ENCODE results near the gene MRPS35.
"Not testable (repeated sequence)": the region's sequence is repeated elsewhere in the genome, so short reads cannot be mapped to it uniquely, and the experiment has no call there.

MRPS35 gene

GRCh38 chr12:27709212-27709931, 1.3 kb upstream of the MRPS35 start:
- DNase-seq (ENCODE audit: low read depth, low spot score) = no peak

- peak; percentile 24 for DNase-seq (ENCODE audit: low read depth, low spot score)
Observed at GRCh38 chr12:27709932-27710591, 570 bp upstream of the MRPS35 start.

GRCh38 chr12:27711317-27711682, 668 bp downstream of the MRPS35 start:
- DNase-seq (ENCODE audit: low read depth, low spot score) = no peak

GRCh38 chr12:27711967-27712366, 1.3 kb downstream of the MRPS35 start:
- DNase-seq (ENCODE audit: low read depth, low spot score) = no peak

- no peak for DNase-seq (ENCODE audit: low read depth, low spot score)
Observed at GRCh38 chr12:27723212-27723611, 12.6 kb downstream of the MRPS35 start.

- DNase-seq (ENCODE audit: low read depth, low spot score) = no peak
Observed at GRCh38 chr12:27730097-27730588, 19.5 kb downstream of the MRPS35 start.

GRCh38 chr12:27732281-27732680, 21.6 kb downstream of the MRPS35 start:
- DNase-seq (ENCODE audit: low read depth, low spot score) = no peak

GRCh38 chr12:27733052-27733656, 22.5 kb downstream of the MRPS35 start:
- DNase-seq (ENCODE audit: low read depth, low spot score) = no peak

GRCh38 chr12:27733791-27734190, 23.2 kb downstream of the MRPS35 start:
- no peak for DNase-seq (ENCODE audit: low read depth, low spot score)

- not testable (repeated sequence) for DNase-seq (ENCODE audit: low read depth, low spot score)
Observed at GRCh38 chr12:27734321-27734720, 23.7 kb downstream of the MRPS35 start.

GRCh38 chr12:27743601-27744000, 33.0 kb downstream of the MRPS35 start:
- no peak for DNase-seq (ENCODE audit: low read depth, low spot score)

GRCh38 chr12:27745734-27746133, 35.1 kb downstream of the MRPS35 start:
- not testable (repeated sequence) for DNase-seq (ENCODE audit: low read depth, low spot score)

- no peak for DNase-seq (ENCODE audit: low read depth, low spot score)
Observed at GRCh38 chr12:27747111-27747820, 36.6 kb downstream of the MRPS35 start.

GRCh38 chr12:27751386-27752047, 40.9 kb downstream of the MRPS35 start:
- DNase-seq (ENCODE audit: low read depth, low spot score) = no peak

- DNase-seq (ENCODE audit: low read depth, low spot score) = no peak
Observed at GRCh38 chr12:27754795-27755194, 44.2 kb downstream of the MRPS35 start.

- DNase-seq (ENCODE audit: low read depth, low spot score) = no peak
Observed at GRCh38 chr12:27756670-27757195, 46.1 kb downstream of the MRPS35 start.

- DNase-seq (ENCODE audit: low read depth, low spot score) = no peak
Observed at GRCh38 chr12:27762757-27763156, 52.1 kb downstream of the MRPS35 start.

- no peak for DNase-seq (ENCODE audit: low read depth, low spot score)
Observed at GRCh38 chr12:27766587-27766986, 56.0 kb downstream of the MRPS35 start.

- no peak for DNase-seq (ENCODE audit: low read depth, low spot score)
Observed at GRCh38 chr12:27769142-27769673, 58.6 kb downstream of the MRPS35 start.

GRCh38 chr12:27771481-27772327, 61.1 kb downstream of the MRPS35 start:
- no peak for DNase-seq (ENCODE audit: low read depth, low spot score)
